Fibroblast of villous mesenchyme (primary cell): ENCODE data around the gene NGEF. TPM values are rescaled to one million over a fixed set of nuclear protein-coding genes. Genes with fewer than 3 reads are reported as not detected.

Experiments
- DNase-seq: peaks from one replicate; pipeline ENCODE4 v3.0.0-alpha.2; 2010; ENCODE audit warnings: low read depth
- H3K4me3 ChIP-seq: 2 replicates; pipeline ENCODE4 v1.5.1; 2011; ENCODE audit warnings: low read depth, mild to moderate bottlenecking, low read length
- total RNA-seq: library from RNA; depleted of rRNA; stranded (reverse); fragments of >200 nt; gene quantifications from 2 replicates; pipeline ENCODE4 v1.2.3, GENCODE V29; 2012
- TF ChIP-seq, protein P1 (sequence below): IDR thresholded peaks from 2 replicates; pipeline ENCODE4 v1.5.1; 2012; ENCODE audit warnings: low read depth, mild to moderate bottlenecking, low read length; ENCODE audit not compliant: insufficient read depth

NGEF gene
- total RNA-seq, 1 donor: 0.86 TPM

- H3K4me3 ChIP-seq: no peak overlapping the region
- DNase-seq: no peak
- TF ChIP-seq, protein P1, sequence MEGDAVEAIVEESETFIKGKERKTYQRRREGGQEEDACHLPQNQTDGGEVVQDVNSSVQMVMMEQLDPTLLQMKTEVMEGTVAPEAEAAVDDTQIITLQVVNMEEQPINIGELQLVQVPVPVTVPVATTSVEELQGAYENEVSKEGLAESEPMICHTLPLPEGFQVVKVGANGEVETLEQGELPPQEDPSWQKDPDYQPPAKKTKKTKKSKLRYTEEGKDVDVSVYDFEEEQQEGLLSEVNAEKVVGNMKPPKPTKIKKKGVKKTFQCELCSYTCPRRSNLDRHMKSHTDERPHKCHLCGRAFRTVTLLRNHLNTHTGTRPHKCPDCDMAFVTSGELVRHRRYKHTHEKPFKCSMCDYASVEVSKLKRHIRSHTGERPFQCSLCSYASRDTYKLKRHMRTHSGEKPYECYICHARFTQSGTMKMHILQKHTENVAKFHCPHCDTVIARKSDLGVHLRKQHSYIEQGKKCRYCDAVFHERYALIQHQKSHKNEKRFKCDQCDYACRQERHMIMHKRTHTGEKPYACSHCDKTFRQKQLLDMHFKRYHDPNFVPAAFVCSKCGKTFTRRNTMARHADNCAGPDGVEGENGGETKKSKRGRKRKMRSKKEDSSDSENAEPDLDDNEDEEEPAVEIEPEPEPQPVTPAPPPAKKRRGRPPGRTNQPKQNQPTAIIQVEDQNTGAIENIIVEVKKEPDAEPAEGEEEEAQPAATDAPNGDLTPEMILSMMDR: no peak
Measured at GRCh38 chr2:232973011-232973735, 39.9 kb downstream of the NGEF start.

DNA sequence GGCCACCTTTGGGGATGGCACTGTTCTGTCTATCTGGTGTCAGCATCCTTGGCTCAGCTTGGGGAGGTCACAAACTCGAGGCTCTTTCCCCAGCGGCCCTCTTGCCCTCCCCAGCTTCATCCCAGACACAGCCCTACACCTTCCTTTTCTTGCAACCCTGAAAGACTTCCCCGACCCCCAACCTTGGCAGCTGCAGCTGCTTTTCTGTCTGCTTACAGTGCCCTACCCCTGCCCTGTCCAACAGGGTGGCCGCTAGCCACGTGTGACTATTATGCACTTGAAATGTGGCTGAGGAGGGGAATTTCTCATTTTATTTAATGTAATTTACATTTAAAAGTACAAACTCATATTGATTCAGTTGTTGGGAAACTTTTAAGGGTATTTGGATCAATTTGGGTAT, 41.3 kb downstream of the NGEF start:
- TF ChIP-seq, protein P1: no peak
- no peak for DNase-seq
- H3K4me3 ChIP-seq: no peak overlapping the region

DNA sequence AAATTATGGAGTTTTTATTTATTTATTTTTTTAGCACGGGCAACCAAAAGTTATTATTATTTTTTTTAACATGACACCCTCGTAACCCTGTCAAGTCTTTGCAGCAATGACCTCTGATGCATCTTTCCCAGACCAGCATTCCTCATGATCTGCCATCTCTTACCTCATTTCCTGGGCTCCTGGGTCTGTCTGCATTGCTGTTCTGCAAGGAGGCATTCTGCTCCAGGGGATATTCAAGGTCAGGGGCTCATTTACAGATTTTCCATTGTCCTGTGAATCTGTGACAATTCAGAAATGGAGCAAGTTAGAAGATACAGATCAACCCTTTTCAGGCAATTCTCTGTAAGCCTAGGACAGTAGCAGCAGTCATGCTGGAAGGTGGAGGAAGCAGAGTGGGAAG, 43.0 kb downstream of the NGEF start:
- DNase-seq: no peak
- no peak overlapping the region for H3K4me3 ChIP-seq
- TF ChIP-seq, protein P1: no peak

DNA sequence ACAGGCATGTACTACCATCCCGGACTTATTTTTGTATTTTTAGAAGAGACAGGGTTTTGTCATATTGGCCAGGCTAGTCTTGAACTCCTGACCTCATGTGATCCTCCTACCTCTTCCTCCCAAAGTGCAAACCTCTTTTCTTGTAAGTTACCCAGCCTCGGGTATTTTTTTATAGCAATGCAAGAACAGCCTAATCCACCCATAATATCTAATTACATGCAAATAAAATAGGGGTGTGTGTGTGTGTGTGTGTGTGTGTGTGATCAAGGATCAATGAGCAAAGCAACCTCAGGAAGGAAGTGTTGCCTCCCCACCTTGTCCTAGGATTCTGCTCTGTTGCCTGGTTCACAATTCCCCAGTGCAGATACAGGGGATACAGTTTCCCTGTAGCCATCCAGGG, 45.6 kb downstream of the NGEF start:
- H3K4me3 ChIP-seq: no peak overlapping the region
- TF ChIP-seq, protein P1: no peak
- DNase-seq: no peak

DNA sequence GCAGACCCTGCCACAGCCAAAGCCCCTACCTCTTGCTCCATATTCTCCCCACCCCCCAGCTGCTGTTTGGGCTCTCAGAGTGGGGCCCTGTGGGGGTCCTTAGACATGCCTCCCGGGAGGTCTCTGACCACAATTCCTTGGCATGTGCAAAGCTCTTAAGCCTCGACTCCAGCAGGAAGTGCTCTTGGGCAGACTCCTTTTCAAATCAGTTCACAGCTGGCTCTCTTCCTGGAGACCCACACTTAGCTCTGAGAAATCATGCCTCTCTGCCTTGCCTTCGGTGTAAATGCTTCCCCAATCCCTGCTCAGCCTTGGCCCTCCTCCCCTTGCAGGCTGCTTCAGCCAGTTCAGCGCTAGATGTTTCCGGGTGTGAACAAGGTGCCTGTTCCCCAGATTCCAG, 46.9 kb downstream of the NGEF start:
- H3K4me3 ChIP-seq: no peak overlapping the region
- no peak for DNase-seq
- TF ChIP-seq, protein P1: no peak

- DNase-seq: no peak
- H3K4me3 ChIP-seq: no peak overlapping the region
- TF ChIP-seq, protein P1: no peak
Measured at GRCh38 chr2:232963913-232964312, 49.1 kb downstream of the NGEF start.

DNA sequence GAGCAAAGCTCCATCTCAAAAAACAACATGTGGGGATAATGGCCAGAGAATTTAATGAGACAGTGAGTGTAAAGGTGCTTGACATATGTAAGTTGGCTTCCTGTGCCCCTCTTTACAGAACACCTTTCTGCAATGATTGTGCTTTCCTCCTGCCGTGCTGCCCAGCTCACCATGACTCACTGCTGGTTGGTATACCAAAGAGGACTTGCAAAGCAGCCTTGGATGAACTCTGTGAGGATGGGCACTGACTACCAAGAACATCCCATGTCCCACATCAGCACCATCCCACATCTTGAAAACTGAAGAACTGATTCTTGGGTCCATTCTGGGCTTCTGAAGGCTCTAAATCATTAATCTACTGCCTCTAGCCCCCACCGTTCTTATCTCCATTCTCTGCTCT, 52.2 kb downstream of the NGEF start:
- TF ChIP-seq, protein P1: no peak
- no peak overlapping the region for H3K4me3 ChIP-seq
- no peak for DNase-seq
